Endothelial cell of umbilical vein (primary cell): ENCODE results near the gene TCP11. TPM values are rescaled to one million over a fixed set of nuclear protein-coding genes. Genes with fewer than 3 reads are reported as not detected.
A peak's percentile ranks its signal among the peaks of the same experiment; 100 is the strongest.

ENCODE experiments used
- BruUV-seq: library from RNA; stranded (reverse); fragments of 400-500 nt; replicated peaks from 2 replicates; lab custom pipeline; 2021; lab: Mats Ljungman, UMichigan
- CTCF ChIA-PET: fragments of 300-600, 350-600 bp; sonication (Branson Sonifier 250); formaldehyde crosslinking; loops from one replicate; lab custom pipeline; 2021; ENCODE audit warnings: antibody characterized with exemption, inconsistent platforms; lab: Charles Lee
- POLR2A ChIA-PET: fragments of 300-600, 350-600 bp; sonication (Branson Sonifier 250); formaldehyde crosslinking; loops from one replicate; lab custom pipeline; 2021; ENCODE audit warnings: antibody characterized with exemption, inconsistent platforms; lab: Charles Lee
- DNase-seq: peaks from one replicate; pipeline ENCODE4 v3.0.0-alpha.2; 2011; ENCODE audit warnings: low read depth, low spot score
- FAIRE-seq: peaks from 2 replicates; lab custom pipeline; 2011; peaks lifted over from hg19 to GRCh38; lab: Jason Lieb, UNC
- H2AFZ ChIP-seq: 2 replicates; pipeline ENCODE4 v1.6.0; 2012; ENCODE audit warnings: low read depth, low read length, control low read depth, inconsistent platforms
- H3K27ac ChIP-seq: 2 replicates; pipeline ENCODE4 v1.5.1; 2011; ENCODE audit warnings: low read depth, mild to moderate bottlenecking, control low read depth, low read length, moderate library complexity; ENCODE audit not compliant: insufficient read depth
- H3K27me3 ChIP-seq, 2 experiments: 2 replicates each; pipeline versions ENCODE4 v1.6.0 to v1.6.1; 2011; ENCODE audit warnings: low read length in 2 of 2, mixed read lengths in 1 of 2; ENCODE audit not compliant: control insufficient read depth in 2 of 2, insufficient read depth in 2 of 2
- H3K36me3 ChIP-seq, 2 experiments: 2 replicates in 1 of 2; 3 replicates in 1 of 2; pipeline ENCODE4 v1.5.1; 2011; ENCODE audit warnings: low read length in 2 of 2, mild to moderate bottlenecking in 1 of 2, moderate library complexity in 1 of 2; ENCODE audit not compliant: control insufficient read depth in 2 of 2, insufficient read depth in 2 of 2; ENCODE audit errors: extremely low read depth in 1 of 2
- H3K4me1 ChIP-seq: 3 replicates; pipeline ENCODE4 v1.5.1; 2011; ENCODE audit warnings: mild to moderate bottlenecking, low read length; ENCODE audit not compliant: control insufficient read depth, insufficient read depth; ENCODE audit errors: extremely low read depth
- H3K4me2 ChIP-seq: 2 replicates; pipeline ENCODE4 v1.6.1; 2011; ENCODE audit warnings: low read length, control low read depth, mixed read lengths; ENCODE audit not compliant: insufficient read depth
- H3K4me3 ChIP-seq, 3 experiments: fragments of 200-600 bp in 1 of 3; sonication (generic), shearing (Covaris generic) in 1 of 3; replicated peaks in 1 of 3; 2 replicates each; pipeline ENCODE4 v1.5.1; 2011 to 2016; ENCODE audit warnings: control low read depth in 3 of 3, low read length in 3 of 3, mild to moderate bottlenecking in 2 of 3, inconsistent platforms in 1 of 3, low read depth in 1 of 3, moderate library complexity in 1 of 3; ENCODE audit not compliant: insufficient read depth in 1 of 3
- H3K79me2 ChIP-seq: 2 replicates; pipeline ENCODE4 v1.6.0; 2012; ENCODE audit warnings: low read length, inconsistent platforms; ENCODE audit not compliant: control insufficient read depth, insufficient read depth
- H3K9ac ChIP-seq: replicated peaks from 2 replicates; pipeline ENCODE3; 2011; ENCODE audit warnings: low read length, control low read depth; ENCODE audit not compliant: insufficient read depth; ENCODE audit errors: extremely low read depth
- H3K9me1 ChIP-seq: replicated peaks from 3 replicates; pipeline ENCODE4 v1.6.0; 2011; ENCODE audit warnings: mild to moderate bottlenecking, low read length; ENCODE audit not compliant: control insufficient read depth, insufficient read depth; ENCODE audit errors: extremely low read depth
- H3K9me3 ChIP-seq: replicated peaks from 2 replicates; pipeline ENCODE4 v1.5.1; 2012; ENCODE audit warnings: low read length, inconsistent platforms; ENCODE audit not compliant: control insufficient read depth, insufficient read depth
- H4K20me1 ChIP-seq: replicated peaks from 2 replicates; pipeline ENCODE3; 2011; ENCODE audit warnings: mild to moderate bottlenecking, low read length; ENCODE audit not compliant: control insufficient read depth, insufficient read depth; ENCODE audit errors: extremely low read depth
- CTCF ChIP-seq, 2 donors: IDR thresholded peaks; 1 replicate in 1 of 2; 2 replicates in 1 of 2; pipeline ENCODE4 v1.5.1; 2011; ENCODE audit warnings: low read length in 2 of 2, mild to moderate bottlenecking in 2 of 2, moderate library complexity in 2 of 2, control low read depth in 1 of 2, inconsistent platforms in 1 of 2, low read depth in 1 of 2; ENCODE audit not compliant: insufficient read depth in 1 of 2; ENCODE audit errors: extremely low read depth in 1 of 2
- EZH2 ChIP-seq: IDR thresholded peaks from 2 replicates; pipeline ENCODE4 v1.6.1; 2012; ENCODE audit warnings: borderline replicate concordance, low read depth, mild to moderate bottlenecking, moderate library complexity, low read length, inconsistent platforms; ENCODE audit not compliant: severe bottlenecking
- FOS ChIP-seq: IDR thresholded peaks from 2 replicates; pipeline ENCODE4 v1.6.1; 2011; ENCODE audit warnings: mild to moderate bottlenecking, low read length, moderate library complexity, borderline replicate concordance; ENCODE audit not compliant: insufficient read depth
- GATA2 ChIP-seq: IDR thresholded peaks from 2 replicates; pipeline ENCODE4 v1.7.0; 2011; ENCODE audit warnings: low read depth, mild to moderate bottlenecking, moderate library complexity, mixed read lengths, low read length; ENCODE audit not compliant: insufficient read length, insufficient read depth
- JUN ChIP-seq: IDR thresholded peaks from 2 replicates; pipeline ENCODE4 v1.6.1; 2011; ENCODE audit warnings: borderline replicate concordance, low read depth; ENCODE audit not compliant: insufficient read length, insufficient read depth
- MAX ChIP-seq: IDR thresholded peaks from 2 replicates; pipeline ENCODE4 v1.6.1; 2011; ENCODE audit not compliant: insufficient read depth, insufficient read length
- MYC ChIP-seq: IDR thresholded peaks from one replicate; pipeline ENCODE4 v1.6.1; 2011; ENCODE audit warnings: mild to moderate bottlenecking, low read depth, low read length
- POLR2A ChIP-seq: IDR thresholded peaks from 2 replicates; pipeline ENCODE4 v1.6.1; 2012; ENCODE audit warnings: low read depth, mild to moderate bottlenecking, control low read depth, low read length
- POLR2AphosphoS5 ChIP-seq: IDR thresholded peaks from 2 replicates; pipeline ENCODE4 v1.6.1; 2012; ENCODE audit warnings: low read depth, mild to moderate bottlenecking, control low read depth, low read length, moderate library complexity; ENCODE audit not compliant: insufficient read depth
- dilution Hi-C: fragments of 300-500 bp; cut with MboI; formaldehyde crosslinking; loops from one replicate; pipeline ENCODE4 v1.15.0; 2019; ENCODE audit warnings: low sequenced_read_pairs; ENCODE audit not compliant: extremely low pct_ligation_motif_present
- intact Hi-C: fragments of 100-400 bp; cut with micrococcal nuclease; formaldehyde crosslinking; loops from one replicate; pipeline ENCODE4 v1.10.0; 2022
- polyA plus RNA-seq, 4 experiments: library from polyadenylated mRNA; depleted of rRNA in 3 of 4; stranded (reverse) in 3 of 4; unstranded in 1 of 4; fragments of >200 nt; gene quantifications; 2 replicates each; pipeline versions ENCODE4 v1.2.1 to v1.2.3, GENCODE V29; 2011 to 2012; ENCODE audit warnings: missing spikeins in 1 of 4
- total RNA-seq: library from RNA; stranded (reverse); gene quantifications from 2 replicates; pipeline ENCODE4 v1.2.3, GENCODE V29; 2021

The TCP11 gene
- total and polyA plus RNA-seq, 2 donors (not counting 3 experiments of a cell fraction or from before 2014, with no cell fraction given), result 0.18 TPM; not detected in 1

GRCh38 chr6:35146453-35146852 lies 5.3 kb upstream of the TCP11 start:
- dilution Hi-C loops (no loop called here), intact Hi-C loops (loop anchor here (1.0 to 10.0 kb wide), 3 partner anchors 59 to 282 kb away; no protein-coding TSS in a partner anchor)
- no peaks in the 10 kb centered on the region for H3K27me3 ChIP-seq
- no peak overlapping the region for H3K4me2 ChIP-seq
- peaks cover 11% of the 10 kb centered on the region for H3K4me1 ChIP-seq
- DNase-seq, result peak; percentile 47
- H3K9ac ChIP-seq, result no peak overlapping the region
- H2AFZ ChIP-seq, result no peak overlapping the region
- no peak overlapping the region for H3K4me3 ChIP-seq
- FAIRE-seq, result peak; percentile 49
- CTCF ChIA-PET, result interaction anchor here (0.6 to 9.0 kb wide), 15 partner anchors 10 to 367 kb away, joined by 3 to 181 read pairs (median 7); no protein-coding TSS in a partner anchor
- no peaks in the 10 kb centered on the region for H4K20me1 ChIP-seq
- H3K36me3 ChIP-seq, result no peaks in the 10 kb centered on the region
- TF ChIP-seq CTCF (IDR thresholded peaks at IDR 0.05; ENCODE audit: extremely low read depth in 1 of 2, insufficient read depth in 1 of 2, low read depth in 1 of 2, low read length in 2 of 2) (peak; percentile 51 to 70), MYC (no peak)
- no peaks in the 10 kb centered on the region for H3K9me3 ChIP-seq
- POLR2A ChIA-PET, result no interaction called here
- no peaks in the 10 kb centered on the region for H3K9me1 ChIP-seq
- H3K79me2 ChIP-seq, result no peaks in the 10 kb centered on the region
- H3K27ac ChIP-seq, result no peak overlapping the region
- no TSS peak for BruUV-seq

GRCh38 chr6:35145757-35146156 lies 4.6 kb upstream of the TCP11 start:
- H4K20me1 ChIP-seq, result no peaks in the 10 kb centered on the region
- H3K9ac ChIP-seq, result no peak overlapping the region
- H3K9me1 ChIP-seq, result no peaks in the 10 kb centered on the region
- intact Hi-C loops (loop anchor here (1.0 to 10.0 kb wide), 3 partner anchors 60 to 281 kb away; no protein-coding TSS in a partner anchor), dilution Hi-C loops (no loop called here)
- H3K79me2 ChIP-seq, result no peaks in the 10 kb centered on the region
- no peak overlapping the region for H2AFZ ChIP-seq
- no peak for FAIRE-seq
- H3K4me1 ChIP-seq, result peaks cover 11% of the 10 kb centered on the region
- no peak overlapping the region for H3K27ac ChIP-seq
- BruUV-seq, result no TSS peak
- no peak overlapping the region for H3K4me2 ChIP-seq
- no peaks in the 10 kb centered on the region for H3K36me3 ChIP-seq
- ChIA-PET CTCF (interaction anchor here (1.4 to 9.0 kb wide), 7 partner anchors 15 to 182 kb away, joined by 4 to 181 read pairs (median 22); no protein-coding TSS in a partner anchor), POLR2A (no interaction called here)
- H3K27me3 ChIP-seq, result no peaks in the 10 kb centered on the region
- no peaks in the 10 kb centered on the region for H3K9me3 ChIP-seq
- TF ChIP-seq MAX (no peak), MYC (no peak), CTCF (IDR thresholded peaks at IDR 0.05; ENCODE audit: extremely low read depth in 1 of 2, insufficient read depth in 1 of 2, low read depth in 1 of 2, low read length in 2 of 2) (no peak), POLR2AphosphoS5 (no peak), GATA2 (no peak), EZH2 (no peak), POLR2A (no peak), FOS (no peak), JUN (no peak)
- no peak overlapping the region for H3K4me3 ChIP-seq
- no peak for DNase-seq
